Activated B cell treated with CpG ODN at 0.5 μM for 24 hours (primary cell): ENCODE data around the gene CMTM2. TPM values are rescaled to one million over a fixed set of nuclear protein-coding genes. Genes with fewer than 3 reads are reported as not detected.

Experiments
- ATAC-seq: fragments of 200-7000 bp; cut with Tn5 transposase; one replicate; pipeline ENCODE4 v1.10.0; 2021; ENCODE audit warnings: low read depth, mild to moderate bottlenecking, moderate library complexity
- CTCF ChIA-PET: fragments of 350-600 bp; sonication (Branson Sonifier 250); formaldehyde crosslinking; loops from one replicate; lab custom pipeline; 2021; ENCODE audit warnings: antibody characterized with exemption; lab: Charles Lee
- POLR2A ChIA-PET: fragments of 350-600 bp; sonication (Branson Sonifier 250); formaldehyde crosslinking; loops from one replicate; lab custom pipeline; 2021; ENCODE audit warnings: antibody characterized with exemption; lab: Charles Lee
- DNase-seq: peaks from one replicate; pipeline ENCODE4 v3.0.0; 2022
- H3K27ac Mint-ChIP-seq: one replicate; pipeline ENCODE4 v1.8.0; 2020; ENCODE audit warnings: mixed read lengths
- H3K27me3 Mint-ChIP-seq: one replicate; pipeline ENCODE4 v1.8.0; 2021; ENCODE audit warnings: mixed read lengths
- H3K36me3 Mint-ChIP-seq: one replicate; pipeline ENCODE4 v1.8.0; 2021; ENCODE audit warnings: low read depth, mixed read lengths
- H3K4me1 Mint-ChIP-seq: one replicate; pipeline ENCODE4 v1.8.0; 2021; ENCODE audit warnings: mixed read lengths
- H3K4me3 Mint-ChIP-seq: one replicate; pipeline ENCODE4 v1.8.0; 2020; ENCODE audit warnings: mild to moderate bottlenecking, mixed read lengths
- H3K9me3 Mint-ChIP-seq: one replicate; pipeline ENCODE4 v1.8.0; 2020; ENCODE audit warnings: mixed read lengths
- CTCF ChIP-seq: fragments of 200-600 bp; IDR thresholded peaks from one replicate; pipeline ENCODE4 v1.8.0; 2022; ENCODE audit warnings: antibody characterized with exemption, mild to moderate bottlenecking
- intact Hi-C: fragments of 100-400 bp; cut with micrococcal nuclease; formaldehyde crosslinking; loops from one replicate; pipeline ENCODE4 v1.15.1; 2024
- total RNA-seq: library from RNA; stranded (reverse); gene quantifications from 2 replicates; pipeline ENCODE4 v1.2.3, GENCODE V29; 2022

The CMTM2 gene
- total RNA-seq, 1 donor from 2014 or later: not detected

- Mint-ChIP-seq H3K4me1 (peaks cover 77% of the 10 kb centered on the region), H3K4me3 (no peak overlapping the region), H3K27ac (peak overlapping the region; percentile 42), H3K9me3 (no peaks in the 10 kb centered on the region), H3K27me3 (no peaks in the 10 kb centered on the region), H3K36me3 (no peaks in the 10 kb centered on the region)
- TF ChIP-seq CTCF: no peak
- CTCF ChIA-PET: interaction anchor here (1.4 kb wide), 1 partner anchor 62 kb away, joined by 3 read pairs; no protein-coding TSS in a partner anchor
- POLR2A ChIA-PET: interaction anchor here (1.1 to 1.7 kb wide), 2 partner anchors 11 to 16 kb away, joined by 3 to 5 read pairs; no protein-coding TSS in a partner anchor
- ATAC-seq (no peak), DNase-seq (no peak)
- intact Hi-C loops: no loop called here
Measured at GRCh38 chr16:66543541-66543940, 35.7 kb upstream of the CMTM2 start.

- Mint-ChIP-seq H3K36me3 (no peaks in the 10 kb centered on the region), H3K27ac (peak overlapping the region; percentile 1), H3K9me3 (no peaks in the 10 kb centered on the region), H3K4me1 (peaks cover 77% of the 10 kb centered on the region), H3K4me3 (peak overlapping the region; percentile 9), H3K27me3 (no peaks in the 10 kb centered on the region)
- ChIA-PET CTCF (interaction anchor here (1.4 kb wide), 1 partner anchor 62 kb away, joined by 3 read pairs; no protein-coding TSS in a partner anchor), POLR2A (interaction anchor here (0.6 to 1.7 kb wide), 4 partner anchors 9 to 1720 kb away, joined by 3 to 6 read pairs (median 4); partner anchors contain the start of genes CKLF and SLC7A6)
- intact Hi-C loops: no loop called here
- ATAC-seq: no peak
- no peak for DNase-seq
- no peak for TF ChIP-seq CTCF
Measured at GRCh38 chr16:66544016-66544757, 35.1 kb upstream of the CMTM2 start.

GRCh38 chr16:66547101-66547989, 31.9 kb upstream of the CMTM2 start:
- peaks cover under 1% of the 10 kb centered on the region for H3K36me3 Mint-ChIP-seq
- no peaks in the 10 kb centered on the region for H3K27me3 Mint-ChIP-seq
- H3K4me1 Mint-ChIP-seq: peaks cover 79% of the 10 kb centered on the region

DNA sequence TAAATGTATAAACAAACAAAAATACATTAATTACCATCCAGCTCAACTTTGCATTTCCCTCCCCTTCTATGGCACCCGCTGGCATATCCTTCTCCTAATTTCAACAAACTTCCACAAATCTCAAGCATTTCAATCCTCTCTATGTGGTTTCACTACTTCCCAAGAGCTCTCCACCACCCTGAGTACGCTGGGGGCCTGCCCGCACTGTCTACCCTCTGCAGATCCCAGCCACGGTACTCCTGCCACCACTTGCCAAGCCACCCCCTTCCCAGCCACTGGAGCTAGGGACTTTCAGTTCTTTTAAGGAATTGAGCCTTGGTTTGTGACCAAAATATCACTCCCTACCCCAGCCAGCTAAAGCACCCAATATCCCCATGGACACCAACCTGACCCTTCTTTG, 31.2 kb upstream of the CMTM2 start:
- no peak for ATAC-seq
- Mint-ChIP-seq H3K9me3 (no peaks in the 10 kb centered on the region), H3K27ac (peak overlapping the region; percentile 77), H3K36me3 (peaks cover 4% of the 10 kb centered on the region), H3K4me3 (no peak overlapping the region), H3K4me1 (peaks cover 85% of the 10 kb centered on the region), H3K27me3 (no peaks in the 10 kb centered on the region)
- intact Hi-C loops: no loop called here
- TF ChIP-seq CTCF: no peak
- ChIA-PET POLR2A (interaction anchor here (0.7 to 9.5 kb wide), 5 partner anchors 9 to 56 kb away, joined by 3 to 162 read pairs (median 4); partner anchors contain the start of gene CMTM3), CTCF (interaction anchor here (0.6 to 1.2 kb wide), 2 partner anchors 23 to 38 kb away, joined by 3 to 4 read pairs; no protein-coding TSS in a partner anchor)
- DNase-seq: no peak

More at GRCh38 chr16:66547101-66547989, 31.9 kb upstream of the CMTM2 start:
- CTCF ChIA-PET: interaction anchor here (1.2 kb wide), 1 partner anchor 23 kb away, joined by 4 read pairs; no protein-coding TSS in a partner anchor
- no peak for DNase-seq
- H3K4me3 Mint-ChIP-seq: peak overlapping the region; percentile 9
- ATAC-seq: no peak
- intact Hi-C loops: no loop called here
- no peaks in the 10 kb centered on the region for H3K9me3 Mint-ChIP-seq
- TF ChIP-seq CTCF: no peak
- peak overlapping the region; percentile 68 for H3K27ac Mint-ChIP-seq
- POLR2A ChIA-PET: interaction anchor here (0.7 to 9.5 kb wide), 6 partner anchors 8 to 71 kb away, joined by 3 to 162 read pairs (median 4); partner anchors contain the start of gene CMTM3
